Lower leg skin (tissue), 3 donors: ENCODE measurements around the gene RNASEH2C.

Experiments used
- CTCF ChIP-seq, 3 donors: fragments of 450-650 bp; IDR thresholded peaks; one replicate each; pipeline ENCODE4 v1.5.1; 2016; ENCODE audit warnings: antibody characterized with exemption in 3 of 3, mild to moderate bottlenecking in 3 of 3, moderate library complexity in 2 of 3
- POLR2A ChIP-seq, 2 donors: fragments of 450-650 bp; IDR thresholded peaks; one replicate each; pipeline ENCODE4 v1.6.1; 2016 to 2017; ENCODE audit warnings: antibody characterized with exemption in 2 of 2, mild to moderate bottlenecking in 1 of 2, moderate library complexity in 1 of 2

DNA sequence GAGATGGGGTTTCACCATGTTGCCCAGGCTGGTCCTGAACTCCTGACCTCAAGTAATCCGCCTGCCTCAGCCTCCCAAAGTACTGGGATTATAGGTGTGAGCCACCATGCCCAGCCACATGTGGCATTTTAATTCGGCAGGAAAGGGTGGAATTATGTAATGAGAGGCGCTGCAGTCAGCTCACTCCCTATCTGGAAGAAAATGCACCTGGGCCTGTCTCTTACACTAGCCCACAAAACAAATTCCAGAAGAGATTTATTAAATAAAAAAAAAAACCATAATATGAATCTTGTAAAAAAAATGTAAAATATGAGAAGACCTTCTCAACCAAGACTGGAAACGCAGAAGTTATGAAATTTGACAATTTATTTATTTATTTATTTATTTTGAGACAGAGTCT is 16.8 kb downstream of the RNASEH2C start:
- no peak for TF ChIP-seq CTCF (IDR thresholded peaks at IDR 0.05)
- TF ChIP-seq POLR2A (IDR thresholded peaks at IDR 0.05) = no peak
